T-helper 1 cell treated with Interleukin-12 subunit alpha and Interleukin-12 subunit beta and Interleukin-4 antibody, amounts not matched to agents 30 μg/mL and 1 μg/mL, for 36 hours (primary cell): ENCODE results near the gene ANKRD6.
A peak's percentile ranks its signal among the peaks of the same experiment; 100 is the strongest.
"Not testable (repeated sequence)": the region's sequence is repeated elsewhere in the genome, so short reads cannot be mapped to it uniquely, and the experiment has no call there.

Source experiments
- H3K27ac Mint-ChIP-seq: one replicate; pipeline ENCODE4 v1.8.0; 2021; ENCODE audit warnings: mild to moderate bottlenecking, mixed read lengths
- H3K27me3 Mint-ChIP-seq: one replicate; pipeline ENCODE4 v1.8.0; 2021; ENCODE audit warnings: low read depth, mixed read lengths
- H3K36me3 Mint-ChIP-seq: one replicate; pipeline ENCODE4 v1.8.0; 2021; ENCODE audit warnings: low read depth, mixed read lengths
- H3K4me1 Mint-ChIP-seq: one replicate; pipeline ENCODE4 v1.8.0; 2021; ENCODE audit warnings: low read depth, mixed read lengths
- H3K4me3 Mint-ChIP-seq: one replicate; pipeline ENCODE4 v1.8.0; 2021; ENCODE audit warnings: mild to moderate bottlenecking, moderate library complexity, mixed read lengths
- H3K9me3 Mint-ChIP-seq: one replicate; pipeline ENCODE4 v1.8.0; 2021; ENCODE audit warnings: mixed read lengths

The ANKRD6 gene

GRCh38 chr6:89615882-89616281 is 182.9 kb downstream of the ANKRD6 start:
- Mint-ChIP-seq H3K4me3 (no peak overlapping the region), H3K36me3 (no peaks in the 10 kb centered on the region), H3K9me3 (no peaks in the 10 kb centered on the region), H3K27me3 (no peaks in the 10 kb centered on the region), H3K27ac (no peak overlapping the region), H3K4me1 (peaks cover 6% of the 10 kb centered on the region)

- Mint-ChIP-seq H3K27ac (no peak overlapping the region), H3K9me3 (no peaks in the 10 kb centered on the region), H3K4me3 (no peak overlapping the region), H3K4me1 (peaks cover 6% of the 10 kb centered on the region), H3K36me3 (no peaks in the 10 kb centered on the region), H3K27me3 (no peaks in the 10 kb centered on the region)
These were observed 183.6 kb downstream of the ANKRD6 start for GRCh38 chr6:89616531-89616930.

- no peaks in the 10 kb centered on the region for H3K27me3 Mint-ChIP-seq
- no peak overlapping the region for H3K4me3 Mint-ChIP-seq
- H3K36me3 Mint-ChIP-seq, result no peaks in the 10 kb centered on the region
- H3K4me1 Mint-ChIP-seq, result no peaks in the 10 kb centered on the region
- no peaks in the 10 kb centered on the region for H3K9me3 Mint-ChIP-seq
- H3K27ac Mint-ChIP-seq, result no peak overlapping the region
These were observed 185.1 kb downstream of the ANKRD6 start for GRCh38 chr6:89618026-89618425.

GRCh38 chr6:89619567-89619966 is 186.6 kb downstream of the ANKRD6 start:
- no peaks in the 10 kb centered on the region for H3K36me3 Mint-ChIP-seq
- H3K4me1 Mint-ChIP-seq, result no peaks in the 10 kb centered on the region
- H3K4me3 Mint-ChIP-seq, result no peak overlapping the region
- H3K27ac Mint-ChIP-seq, result no peak overlapping the region
- H3K9me3 Mint-ChIP-seq, result no peaks in the 10 kb centered on the region
- no peaks in the 10 kb centered on the region for H3K27me3 Mint-ChIP-seq

- no peaks in the 10 kb centered on the region for H3K9me3 Mint-ChIP-seq
- H3K4me3 Mint-ChIP-seq, result no peak overlapping the region
- no peak overlapping the region for H3K27ac Mint-ChIP-seq
- H3K36me3 Mint-ChIP-seq, result no peaks in the 10 kb centered on the region
- no peaks in the 10 kb centered on the region for H3K27me3 Mint-ChIP-seq
- H3K4me1 Mint-ChIP-seq, result no peaks in the 10 kb centered on the region
These were observed 190.8 kb downstream of the ANKRD6 start for GRCh38 chr6:89623749-89624148.

GRCh38 chr6:89630488-89630887 is 197.5 kb downstream of the ANKRD6 start:
- no peaks in the 10 kb centered on the region for H3K9me3 Mint-ChIP-seq
- H3K36me3 Mint-ChIP-seq, result peaks cover 18% of the 10 kb centered on the region
- no peak overlapping the region for H3K27ac Mint-ChIP-seq
- H3K4me3 Mint-ChIP-seq, result no peak overlapping the region
- no peaks in the 10 kb centered on the region for H3K27me3 Mint-ChIP-seq
- H3K4me1 Mint-ChIP-seq, result peaks cover 3% of the 10 kb centered on the region

GRCh38 chr6:89636412-89636811 is 203.5 kb downstream of the ANKRD6 start:
- not testable (repeated sequence) for H3K9me3 Mint-ChIP-seq, H3K27me3 Mint-ChIP-seq, H3K27ac Mint-ChIP-seq
- Mint-ChIP-seq H3K4me3 (peak overlapping the region; percentile 2), H3K4me1 (peaks cover 19% of the 10 kb centered on the region), H3K36me3 (peaks cover 43% of the 10 kb centered on the region)

GRCh38 chr6:89637960-89638319 is 205.0 kb downstream of the ANKRD6 start:
- Mint-ChIP-seq H3K4me1 (peaks cover 19% of the 10 kb centered on the region), H3K36me3 (peaks cover 45% of the 10 kb centered on the region), H3K27ac (peak overlapping the region; percentile 98), H3K9me3 (no peaks in the 10 kb centered on the region), H3K4me3 (peak overlapping the region; percentile 93), H3K27me3 (no peaks in the 10 kb centered on the region)

GRCh38 chr6:89638320-89639195 is 205.6 kb downstream of the ANKRD6 start, which contains the start of gene LYRM2:
LYRM2 (minus strand) TSS chr6:89638747; CDS start chr6:89638716, 31 bp downstream.
- H3K4me1 Mint-ChIP-seq, result peaks cover 19% of the 10 kb centered on the region
- H3K4me3 Mint-ChIP-seq, result peak within 1 kb of the TSS; percentile 93
- H3K27ac Mint-ChIP-seq, result peak within 1 kb of the TSS; percentile 98
- H3K9me3 Mint-ChIP-seq, result no peaks in the 10 kb centered on the region
- peaks cover 49% of the 10 kb centered on the region for H3K36me3 Mint-ChIP-seq
- H3K27me3 Mint-ChIP-seq, result no peaks in the 10 kb centered on the region

- H3K4me3 Mint-ChIP-seq, result no peak overlapping the region
- peaks cover 24% of the 10 kb centered on the region for H3K4me1 Mint-ChIP-seq
- H3K36me3 Mint-ChIP-seq, result peaks cover 48% of the 10 kb centered on the region
- peak overlapping the region; percentile 22 for H3K27ac Mint-ChIP-seq
- no peaks in the 10 kb centered on the region for H3K9me3 Mint-ChIP-seq
- no peaks in the 10 kb centered on the region for H3K27me3 Mint-ChIP-seq
These were observed 207.9 kb downstream of the ANKRD6 start for GRCh38 chr6:89640804-89641203.

- not testable (repeated sequence) for H3K9me3 Mint-ChIP-seq, H3K27ac Mint-ChIP-seq, H3K27me3 Mint-ChIP-seq, H3K4me3 Mint-ChIP-seq
- peaks cover 21% of the 10 kb centered on the region for H3K4me1 Mint-ChIP-seq
- peaks cover 46% of the 10 kb centered on the region for H3K36me3 Mint-ChIP-seq
These were observed 208.6 kb downstream of the ANKRD6 start for GRCh38 chr6:89641581-89641980.

- Mint-ChIP-seq H3K36me3 (peaks cover 48% of the 10 kb centered on the region), H3K27ac (no peak overlapping the region), H3K4me3 (no peak overlapping the region), H3K27me3 (no peaks in the 10 kb centered on the region), H3K4me1 (peaks cover 19% of the 10 kb centered on the region), H3K9me3 (no peaks in the 10 kb centered on the region)
These were observed 210.0 kb downstream of the ANKRD6 start for GRCh38 chr6:89642956-89643355.

- H3K4me3 Mint-ChIP-seq, result no peak overlapping the region
- peaks cover 19% of the 10 kb centered on the region for H3K4me1 Mint-ChIP-seq
- H3K27ac Mint-ChIP-seq, result no peak overlapping the region
- H3K36me3 Mint-ChIP-seq, result peaks cover 46% of the 10 kb centered on the region
- H3K27me3 Mint-ChIP-seq, result no peaks in the 10 kb centered on the region
- no peaks in the 10 kb centered on the region for H3K9me3 Mint-ChIP-seq
These were observed 210.5 kb downstream of the ANKRD6 start for GRCh38 chr6:89643406-89643805.

- no peaks in the 10 kb centered on the region for H3K27me3 Mint-ChIP-seq
- no peak overlapping the region for H3K27ac Mint-ChIP-seq
- no peak overlapping the region for H3K4me3 Mint-ChIP-seq
- H3K9me3 Mint-ChIP-seq, result no peaks in the 10 kb centered on the region
- H3K36me3 Mint-ChIP-seq, result peaks cover 45% of the 10 kb centered on the region
- H3K4me1 Mint-ChIP-seq, result peaks cover 10% of the 10 kb centered on the region
These were observed 211.9 kb downstream of the ANKRD6 start for GRCh38 chr6:89644864-89645263.

GRCh38 chr6:89649682-89650081 is 216.7 kb downstream of the ANKRD6 start:
- Mint-ChIP-seq H3K36me3 (peaks cover 40% of the 10 kb centered on the region), H3K4me3 (no peak overlapping the region), H3K27me3 (no peaks in the 10 kb centered on the region)

More at GRCh38 chr6:89649682-89650081, 216.7 kb downstream of the ANKRD6 start:
- peaks cover 5% of the 10 kb centered on the region for H3K4me1 Mint-ChIP-seq
- no peak overlapping the region for H3K27ac Mint-ChIP-seq
- no peaks in the 10 kb centered on the region for H3K9me3 Mint-ChIP-seq
